ENCODE results near the gene CFDP1.
A peak's percentile ranks its signal among the peaks of the same experiment; 100 is the strongest.
"Not testable (repeated sequence)": the region's sequence is repeated elsewhere in the genome, so short reads cannot be mapped to it uniquely, and the experiment has no call there.

The CFDP1 gene
- total RNA-seq: 17.8 reads per million, percentile 44 among the genes with 10 or more reads in this experiment

DNA sequence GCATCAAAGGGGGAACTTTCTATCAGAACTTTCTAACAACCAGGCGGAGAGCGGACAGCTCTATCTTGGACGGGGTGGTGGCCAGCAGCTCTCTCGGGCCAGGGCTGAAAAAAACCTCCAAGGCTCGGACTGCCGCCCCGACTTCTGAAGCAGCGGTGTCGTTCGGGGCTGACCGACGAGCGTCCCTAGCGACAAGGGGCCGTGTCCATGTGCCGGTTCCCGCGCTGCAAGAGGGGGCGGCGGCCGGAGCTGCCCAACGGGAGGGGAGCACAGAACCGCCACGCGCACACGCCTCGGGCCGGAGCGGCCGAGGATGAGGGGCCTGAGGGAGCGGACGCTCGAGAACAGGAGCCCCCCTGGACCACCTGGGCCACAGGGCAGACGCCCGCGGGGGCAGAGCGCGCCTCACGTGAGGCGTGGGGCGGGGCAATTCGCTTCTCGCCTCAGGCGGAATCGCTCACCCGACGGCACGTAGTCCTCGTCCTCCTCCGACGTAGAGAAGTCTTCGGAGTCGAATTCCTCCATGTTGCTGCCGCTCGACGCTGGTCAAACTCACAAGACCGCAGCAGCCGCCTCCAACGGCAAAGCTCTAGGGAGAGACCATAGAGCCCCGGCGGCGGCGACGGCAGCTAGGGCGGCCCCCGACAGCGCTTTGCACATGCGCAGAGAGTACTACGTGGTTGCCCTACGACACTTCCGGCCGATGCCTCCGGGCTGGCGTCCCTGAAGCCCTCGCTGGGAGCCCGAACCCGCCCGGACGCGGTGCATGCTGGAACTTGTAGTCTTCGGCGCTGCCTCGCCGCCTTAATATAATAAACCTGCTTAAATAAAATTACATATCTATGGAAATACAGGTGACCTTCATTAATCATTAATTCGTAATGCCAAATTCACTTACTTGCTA is at the start of gene CFDP1:
TSS of gene CFDP1 (minus strand) at position 676 of the 904 bp plus-strand sequence. CDS start at position 525, 151 bp downstream.
- DNase-seq: peak; percentile 97

DNA sequence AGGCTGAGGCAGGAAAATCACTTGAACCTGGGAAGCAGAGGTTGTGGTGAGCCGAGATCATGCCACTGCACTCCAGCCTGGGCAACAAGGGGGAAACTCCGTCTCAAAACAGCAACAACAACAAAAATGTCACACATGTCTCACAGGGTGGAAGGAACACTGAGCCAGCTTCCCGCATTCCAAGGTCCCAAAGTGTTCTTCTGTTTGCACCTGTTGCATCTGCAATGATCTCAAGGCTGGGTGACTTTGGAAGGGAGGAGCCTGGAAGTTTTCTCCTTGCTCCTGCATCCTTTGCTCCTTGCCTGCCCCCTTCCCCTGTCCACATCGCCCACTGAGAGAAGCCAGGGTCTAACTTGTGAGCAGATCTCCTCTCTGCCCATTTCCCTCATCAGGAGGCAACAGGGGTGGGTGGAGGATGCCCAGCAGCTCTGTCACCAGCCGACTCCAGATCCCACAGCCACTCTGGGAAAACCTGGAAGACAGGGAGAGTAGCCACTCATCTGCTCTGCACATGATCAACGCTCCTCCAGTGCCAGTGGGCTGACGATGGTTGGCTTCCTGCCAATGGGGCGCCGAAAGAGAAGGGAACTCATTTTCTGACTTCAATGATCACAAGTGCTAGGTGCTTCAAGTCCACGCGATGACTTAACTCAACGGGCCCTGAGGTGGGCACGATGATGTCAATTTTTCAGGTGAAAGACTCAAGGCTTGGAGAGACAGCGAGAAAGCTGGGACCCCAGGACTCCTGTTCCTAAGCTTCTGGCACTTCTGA is 49.3 kb upstream of the CFDP1 start:
- DNase-seq: no peak

DNA sequence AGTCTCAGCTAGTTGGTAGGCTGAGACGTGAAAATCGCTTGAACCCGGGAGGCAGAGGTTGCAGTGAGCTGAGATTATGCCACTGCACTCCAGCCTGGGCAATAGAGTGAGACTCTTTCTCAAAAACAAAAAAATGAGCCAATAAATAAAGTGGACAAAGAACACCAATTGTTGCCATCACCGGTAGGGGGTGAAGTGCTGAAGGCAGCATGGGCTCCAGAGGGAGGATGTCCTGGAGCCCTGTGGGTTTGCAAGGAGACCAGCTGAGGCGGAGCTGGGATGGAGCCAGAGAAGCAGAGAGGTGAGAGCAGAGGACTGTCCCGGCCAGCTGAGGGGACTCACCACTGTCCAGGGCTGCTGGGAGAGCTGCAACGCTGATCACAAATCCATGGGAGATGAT is 48.2 kb upstream of the CFDP1 start:
- DNase-seq: no peak

- DNase-seq: no peak
These were observed 46.2 kb upstream of the CFDP1 start for GRCh38 chr16:75479421-75479990.

- no peak for DNase-seq
These were observed 45.4 kb upstream of the CFDP1 start for GRCh38 chr16:75478480-75479345.

DNA sequence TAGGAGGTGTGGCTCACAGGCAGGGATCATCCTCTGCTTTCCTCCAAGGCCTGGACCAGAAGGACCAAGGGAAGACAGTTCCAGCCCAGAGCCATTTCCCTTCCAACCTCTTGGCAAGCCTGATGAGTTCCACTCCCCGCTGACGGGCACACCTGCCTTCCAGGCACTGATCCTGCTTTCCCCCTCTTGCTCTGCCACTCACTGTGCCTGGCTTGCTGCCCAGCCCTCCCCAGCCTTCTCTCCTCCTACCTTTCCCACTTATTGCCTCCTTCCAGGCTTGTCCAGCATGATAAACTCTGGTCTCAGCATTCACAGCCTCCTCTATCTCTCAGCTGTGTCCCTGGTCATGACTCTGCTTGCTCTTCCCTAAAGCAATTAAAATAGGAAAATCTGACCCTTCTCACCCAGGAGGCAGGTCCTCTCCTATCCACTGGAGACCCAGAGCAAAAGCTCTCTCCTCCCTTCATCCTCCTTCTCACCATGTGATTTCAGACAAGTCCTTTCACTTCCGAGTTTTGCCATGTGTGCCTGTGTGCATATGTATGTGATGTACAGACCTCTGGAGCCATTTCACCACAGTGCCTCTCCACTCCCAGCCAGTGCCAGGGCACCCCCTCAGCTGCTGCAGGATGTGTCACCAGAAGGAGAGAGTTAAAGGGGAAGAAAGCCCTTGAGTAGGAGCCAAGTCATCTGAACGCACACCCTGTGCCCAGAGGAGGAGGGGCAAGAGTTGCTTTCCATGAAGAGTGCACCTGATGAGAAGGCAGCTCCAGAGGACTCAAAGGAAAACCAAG is 44.6 kb upstream of the CFDP1 start:
- DNase-seq: no peak

- no peak for DNase-seq
These were observed 43.5 kb upstream of the CFDP1 start for GRCh38 chr16:75476817-75477216.

- DNase-seq: no peak
These were observed 42.1 kb upstream of the CFDP1 start for GRCh38 chr16:75475420-75475847.

DNA sequence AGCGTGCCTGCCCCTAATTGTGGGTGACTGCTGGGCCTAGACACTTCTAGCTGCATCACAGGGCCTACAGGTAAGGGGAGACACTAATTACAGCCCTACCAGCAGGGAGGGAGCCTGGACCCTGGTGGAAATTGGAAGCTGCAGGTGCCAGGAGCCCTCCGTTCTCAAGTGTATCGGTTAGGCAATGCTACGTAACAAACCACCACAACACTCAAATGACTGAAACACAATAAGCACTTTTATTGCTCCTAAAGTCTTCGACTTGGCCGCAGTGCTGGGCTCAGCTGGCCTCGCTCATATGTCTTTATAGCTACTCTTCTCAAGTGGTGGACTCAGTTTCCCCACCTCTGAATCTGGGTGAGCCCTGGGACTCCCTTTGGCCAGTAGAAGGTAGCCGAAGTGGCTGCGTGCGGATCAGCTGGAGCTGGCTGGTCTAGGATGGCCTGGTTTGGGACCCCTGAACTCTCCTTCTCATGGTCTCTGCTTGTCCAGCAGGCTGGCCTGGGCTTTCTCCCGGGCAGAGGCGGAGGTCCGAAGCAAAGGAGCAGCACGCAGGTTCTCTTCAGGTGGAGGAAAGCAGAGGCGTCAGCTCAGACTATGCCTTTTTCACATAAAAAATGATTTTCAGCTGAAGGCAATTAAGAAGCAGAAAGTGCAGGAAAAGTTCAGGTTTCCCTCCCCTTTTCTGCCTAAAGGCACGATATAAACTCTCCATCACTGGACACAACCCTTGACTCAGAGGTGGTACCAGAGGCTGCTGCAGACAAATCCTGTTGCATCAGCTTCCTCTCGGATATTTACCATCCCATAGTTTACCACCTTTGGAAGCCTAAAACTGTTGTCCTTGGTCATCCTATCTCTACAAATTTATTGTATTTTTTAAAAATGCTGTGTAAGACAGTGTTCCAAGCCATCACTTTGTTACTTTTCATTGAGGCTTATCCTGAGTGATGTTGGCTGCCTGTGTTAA is 39.9 kb upstream of the CFDP1 start:
- DNase-seq: no peak

- DNase-seq: no peak
These were observed 38.7 kb upstream of the CFDP1 start for GRCh38 chr16:75471723-75472633.

DNA sequence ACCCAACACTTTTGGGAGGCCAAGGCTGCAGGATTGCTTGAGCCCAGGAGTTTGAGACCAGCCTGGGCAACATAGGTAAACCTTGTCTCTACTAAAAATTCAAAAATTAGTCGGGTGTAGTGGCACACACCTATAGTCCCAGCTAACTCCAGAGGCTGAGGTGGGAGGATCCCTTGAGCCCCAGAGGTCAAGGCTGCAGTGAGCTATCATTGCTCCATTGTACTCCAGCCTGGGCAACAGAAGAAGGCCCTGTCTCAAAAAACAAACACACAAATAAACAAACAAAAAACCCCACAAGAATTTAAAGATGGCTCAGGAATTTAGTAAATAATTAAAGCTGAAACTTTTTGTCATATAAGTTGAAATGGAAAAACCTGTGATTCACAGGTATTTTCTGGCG is 33.5 kb upstream of the CFDP1 start:
- DNase-seq: no peak

DNA sequence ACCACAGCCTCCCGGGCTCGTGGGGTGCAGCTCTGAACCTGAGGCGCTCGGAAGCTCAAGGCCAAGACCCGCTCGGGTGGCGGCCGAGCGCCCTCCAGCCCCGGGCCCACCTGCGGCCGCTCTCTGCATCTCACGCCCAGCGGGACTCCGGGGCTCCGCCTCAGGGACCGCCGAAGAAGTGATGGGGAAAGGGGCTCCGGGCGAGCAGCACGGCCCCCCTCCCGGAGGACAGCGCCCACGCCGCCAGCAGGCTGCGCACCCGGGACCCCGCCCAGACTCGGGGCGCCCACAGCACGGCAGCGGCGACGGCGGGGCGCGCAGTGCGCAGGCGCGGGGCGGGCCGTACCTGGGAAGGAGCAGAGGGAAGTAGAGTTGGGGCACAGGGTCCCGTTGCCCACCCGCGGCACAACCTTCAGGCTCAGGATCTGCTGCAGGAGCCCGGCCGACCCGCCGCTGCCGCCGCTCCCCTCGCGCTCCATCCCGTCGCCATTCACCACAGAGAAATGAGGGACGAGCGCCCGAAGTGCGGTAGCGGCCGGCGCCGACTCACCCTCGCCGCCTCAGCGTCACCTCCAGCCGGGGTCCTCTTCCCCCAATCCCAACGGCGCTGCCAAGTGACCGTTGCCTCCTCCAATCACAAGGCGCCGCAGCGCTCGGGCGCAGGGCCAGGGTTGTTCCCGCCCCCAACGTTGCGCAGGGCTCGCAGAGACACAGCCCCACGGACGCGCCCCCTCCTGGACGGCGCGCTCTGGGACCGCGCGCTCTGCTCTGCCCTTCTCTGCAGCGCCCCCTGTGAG is 31.0 kb upstream of the CFDP1 start, which contains the start of gene TMEM170A:
TSS of gene TMEM170A (minus strand) at position 568 of the 797 bp plus-strand sequence. CDS start at position 479, 89 bp downstream.
- peak; percentile 98 for DNase-seq

DNA sequence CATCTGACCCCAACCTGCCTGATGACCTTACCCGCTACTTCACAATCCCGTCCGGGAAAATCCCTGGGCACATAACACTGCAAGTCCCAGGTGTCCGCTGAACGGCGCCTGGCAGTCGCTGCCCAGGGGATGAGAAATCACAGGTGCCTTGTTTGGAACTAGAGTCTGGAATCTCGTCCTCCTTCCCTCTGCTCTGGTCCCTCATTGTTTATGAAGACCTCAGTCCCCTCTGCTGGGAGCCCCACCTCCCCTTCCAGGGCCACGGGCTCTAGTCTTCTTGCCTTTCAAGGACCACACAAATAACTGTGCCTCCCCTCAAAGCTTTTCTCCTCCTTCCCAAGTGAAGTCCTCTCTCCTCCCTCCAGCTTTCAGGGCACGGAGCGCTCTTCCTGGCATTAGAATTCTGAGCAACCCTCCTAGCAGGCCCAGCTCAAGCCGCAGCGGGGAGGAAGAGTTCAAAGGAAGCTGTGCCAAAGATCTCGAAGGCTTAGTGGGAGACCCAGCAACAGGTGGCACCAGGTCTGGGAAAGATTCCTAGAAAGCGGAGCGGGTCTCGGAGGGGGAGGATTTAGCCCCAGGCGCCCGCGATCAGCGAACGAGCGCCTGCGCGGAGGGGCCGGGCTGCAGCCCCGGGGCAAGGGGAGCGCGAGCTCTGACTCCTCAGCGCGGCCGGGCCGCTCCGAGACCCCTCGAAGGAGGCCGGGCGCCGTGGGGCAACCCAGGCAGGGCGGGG is 30.3 kb upstream of the CFDP1 start:
- DNase-seq: not testable (repeated sequence)

DNA sequence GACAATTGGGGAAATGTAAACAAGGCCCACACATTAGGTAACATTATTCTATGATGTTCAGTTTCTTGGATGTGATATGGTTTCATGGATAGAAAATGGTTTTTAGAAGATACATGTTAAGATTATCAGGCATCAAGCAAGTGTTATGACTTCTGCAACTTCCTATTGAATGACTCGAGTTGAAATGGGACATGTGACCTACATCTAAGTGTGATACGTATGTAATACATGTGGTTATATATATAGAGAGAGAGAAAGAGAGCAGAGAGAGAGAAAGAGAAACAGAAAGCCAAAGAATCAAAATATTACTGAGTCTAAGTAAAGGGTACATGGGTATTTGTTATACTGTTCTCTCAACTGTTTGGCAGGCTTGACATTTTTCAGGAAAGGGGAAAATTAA is 29.5 kb upstream of the CFDP1 start:
- DNase-seq: no peak

DNA sequence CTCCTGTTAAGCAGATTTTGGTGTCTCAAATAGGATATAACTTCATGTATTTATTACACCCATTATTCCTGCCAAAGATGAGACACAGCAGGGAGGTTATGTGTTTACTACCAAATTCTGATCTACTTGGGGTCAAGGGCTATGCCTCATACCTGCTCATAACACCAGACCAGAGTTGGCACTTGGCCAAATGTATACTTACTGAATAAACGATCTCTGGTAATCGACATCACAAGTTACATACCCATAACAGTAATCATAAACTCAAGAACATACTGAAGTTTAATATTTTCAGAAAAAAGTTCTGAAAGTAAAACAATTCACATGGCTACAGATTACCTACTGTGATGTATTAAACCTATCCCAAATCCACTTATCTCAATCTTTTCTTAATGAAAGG is 28.3 kb upstream of the CFDP1 start:
- no peak for DNase-seq

- DNase-seq: no peak
These were observed 27.1 kb upstream of the CFDP1 start for GRCh38 chr16:75460446-75460845.

DNA sequence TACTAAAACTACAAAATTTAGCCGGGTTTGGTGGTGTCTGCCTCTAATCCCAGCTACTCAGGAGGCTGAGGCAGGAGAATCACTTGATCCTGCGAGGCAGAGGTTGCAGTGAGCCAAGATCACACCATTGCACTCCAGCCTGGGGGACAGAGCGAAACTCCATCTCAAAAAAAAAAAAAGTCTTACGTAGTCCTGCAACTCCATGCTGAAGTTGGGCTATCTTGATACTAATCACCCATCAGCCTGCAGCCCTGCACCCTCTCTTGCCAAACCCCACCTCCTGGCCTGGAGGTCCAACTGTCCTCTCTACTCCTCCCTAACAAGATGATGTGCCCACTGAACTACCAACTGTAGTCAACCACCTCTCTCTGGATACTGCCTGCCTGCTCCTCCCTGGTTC is 26.4 kb upstream of the CFDP1 start:
- no peak for DNase-seq
